ENCODE results near the gene PAM.

GRCh38 chr5:103059525-103059924 lies 304.4 kb downstream of the PAM start:
- TF ChIP-seq CTCF (IDR thresholded peaks at IDR 0.05) (no peak), POLR2A (IDR thresholded peaks at IDR 0.05) (no peak)
